ENCODE data around the gene OTOG. TPM values are rescaled to one million over a fixed set of nuclear protein-coding genes. Genes with fewer than 3 reads are reported as not detected.

The OTOG gene
- total RNA-seq (not detected), polyA plus RNA-seq (not detected)
- long read RNA-seq, donor 1 = 0 reads
- long read RNA-seq, donor 2 = 0 reads
- long read RNA-seq, donor 3 = 0 reads
- long read RNA-seq, donor 4 = 0 reads
- long read RNA-seq, donor 5 = 0 reads
- long read RNA-seq, donor 6 = 0 reads
- long read RNA-seq, donor 7 = 0 reads
- long read RNA-seq, donor 8 = 0 reads
- long read RNA-seq, donor 9 = 0 reads
- long read RNA-seq, donor 10 = 0 reads

GRCh38 chr11:17547051-17547577, at the start of gene OTOG:
TSS of gene OTOG (plus strand) at chr11:17547259. CDS start at chr11:17547373, 114 bp downstream.
- intact Hi-C loops (cut with DNase I) = no loop called here
- no peak for DNase-seq
- Histone ChIP-seq H3K4me3 (no peak within 1 kb of the TSS), H3K27ac (no peak within 1 kb of the TSS), H3K9me3 (replicated peaks in 1 of 3) (no peaks in the 10 kb centered on the region), H3K36me3 (replicated peaks in 1 of 2) (no peaks in the 10 kb centered on the region), H3K27me3 (peaks cover 25% of the 10 kb centered on the region), H3K4me1 (replicated peaks in 1 of 2) (no peaks in the 10 kb centered on the region)
- WGBS, 4 donors = 18 to 27% (median 23%) methylated on average over 18 to 20 of the region's 20 CpGs
- no peak for TF ChIP-seq POLR2A (IDR thresholded peaks at IDR 0.05)
- TF ChIP-seq CTCF (IDR thresholded peaks at IDR 0.05) = no peak

- TF ChIP-seq POLR2A (IDR thresholded peaks at IDR 0.05) (no peak), CTCF (IDR thresholded peaks at IDR 0.05) (no peak)
- no peaks in the 10 kb centered on the region for H3K36me3 ChIP-seq (replicated peaks in 1 of 2)
- WGBS, 4 donors = 53 to 100% (median 60%) methylated on average over 1 to 4 of the region's 4 CpGs
- DNase-seq = no peak
- no peaks in the 10 kb centered on the region for H3K4me1 ChIP-seq (replicated peaks in 1 of 2)
- no peak overlapping the region for H3K4me3 ChIP-seq
- intact Hi-C loops (cut with DNase I) = no loop called here
- H3K9me3 ChIP-seq (replicated peaks in 1 of 3) = no peaks in the 10 kb centered on the region
- no peak overlapping the region for H3K27ac ChIP-seq
- peaks cover 5% of the 10 kb centered on the region for H3K27me3 ChIP-seq
Observed at GRCh38 chr11:17498058-17498457, 49.0 kb upstream of the OTOG start.

GRCh38 chr11:17498475-17498874, 48.6 kb upstream of the OTOG start:
- no peaks in the 10 kb centered on the region for H3K36me3 ChIP-seq (replicated peaks in 1 of 2)
- no peaks in the 10 kb centered on the region for H3K9me3 ChIP-seq (replicated peaks in 1 of 3)
- WGBS, 4 donors = 83 to 85% (median 83%) methylated on average over 5 of the region's 5 CpGs
- no peaks in the 10 kb centered on the region for H3K4me1 ChIP-seq (replicated peaks in 1 of 2)
- H3K27me3 ChIP-seq = peaks cover 5% of the 10 kb centered on the region
- no peak overlapping the region for H3K27ac ChIP-seq
- no peak overlapping the region for H3K4me3 ChIP-seq
- intact Hi-C loops (cut with DNase I) = no loop called here
- TF ChIP-seq CTCF (IDR thresholded peaks at IDR 0.05) (no peak), POLR2A (IDR thresholded peaks at IDR 0.05) (no peak)
- DNase-seq = no peak

- intact Hi-C loops (cut with DNase I) = loop anchor here (5.0 to 10.0 kb wide), 2 partner anchors 113 to 276 kb away; partner anchors contain the start of gene KCNJ11 (in 1 of the 2)
Observed at GRCh38 chr11:17500673-17501072, 46.4 kb upstream of the OTOG start.

More at GRCh38 chr11:17500673-17501072, 46.4 kb upstream of the OTOG start:
- 85 to 93% (median 89%) methylated on average over 9 to 12 of the region's 12 CpGs for WGBS, 4 donors
- no peak for TF ChIP-seq CTCF (IDR thresholded peaks at IDR 0.05)
- TF ChIP-seq POLR2A (IDR thresholded peaks at IDR 0.05) = no peak
- Histone ChIP-seq H3K4me1 (replicated peaks in 1 of 2) (no peaks in the 10 kb centered on the region), H3K4me3 (no peak overlapping the region), H3K36me3 (replicated peaks in 1 of 2) (no peaks in the 10 kb centered on the region), H3K9me3 (replicated peaks in 1 of 3) (no peaks in the 10 kb centered on the region), H3K27ac (no peak overlapping the region), H3K27me3 (peaks cover under 1% of the 10 kb centered on the region)
- DNase-seq = no peak
